Effector memory CD4-positive, alpha-beta T cell (primary cell): ENCODE results near the gene PRSS22.

Experiments used
- DNase-seq, 3 donors: peaks; one replicate each; pipeline ENCODE4 v3.0.0-alpha.2; 2020
- H3K27ac ChIP-seq: 2 replicates; pipeline ENCODE4 v1.7.0; 2013; ENCODE audit warnings: mild to moderate bottlenecking, low read length, moderate library complexity; ENCODE audit not compliant: insufficient read depth, poor library complexity, severe bottlenecking
- H3K27me3 ChIP-seq: replicated peaks from 2 replicates; pipeline ENCODE4 v1.7.0; 2013; ENCODE audit warnings: mild to moderate bottlenecking, low read length; ENCODE audit not compliant: insufficient read depth, control insufficient read depth, poor library complexity, severe bottlenecking
- H3K36me3 ChIP-seq: 2 replicates; pipeline ENCODE4 v1.7.0; 2013; ENCODE audit warnings: mild to moderate bottlenecking, low read length, moderate library complexity; ENCODE audit not compliant: control insufficient read depth, insufficient read depth
- H3K4me1 ChIP-seq: 2 replicates; pipeline ENCODE4 v1.7.0; 2013; ENCODE audit warnings: low read length, mild to moderate bottlenecking; ENCODE audit not compliant: control insufficient read depth, insufficient read depth, poor library complexity, severe bottlenecking
- H3K4me3 ChIP-seq: 2 replicates; pipeline ENCODE4 v1.7.0; 2013; ENCODE audit warnings: low read length, low read depth, mild to moderate bottlenecking; ENCODE audit not compliant: insufficient read depth, poor library complexity, severe bottlenecking
- H3K9me3 ChIP-seq: 2 replicates; pipeline ENCODE4 v1.7.0; 2013; ENCODE audit warnings: mild to moderate bottlenecking, low read length, moderate library complexity; ENCODE audit not compliant: control insufficient read depth

Gene PRSS22

DNA sequence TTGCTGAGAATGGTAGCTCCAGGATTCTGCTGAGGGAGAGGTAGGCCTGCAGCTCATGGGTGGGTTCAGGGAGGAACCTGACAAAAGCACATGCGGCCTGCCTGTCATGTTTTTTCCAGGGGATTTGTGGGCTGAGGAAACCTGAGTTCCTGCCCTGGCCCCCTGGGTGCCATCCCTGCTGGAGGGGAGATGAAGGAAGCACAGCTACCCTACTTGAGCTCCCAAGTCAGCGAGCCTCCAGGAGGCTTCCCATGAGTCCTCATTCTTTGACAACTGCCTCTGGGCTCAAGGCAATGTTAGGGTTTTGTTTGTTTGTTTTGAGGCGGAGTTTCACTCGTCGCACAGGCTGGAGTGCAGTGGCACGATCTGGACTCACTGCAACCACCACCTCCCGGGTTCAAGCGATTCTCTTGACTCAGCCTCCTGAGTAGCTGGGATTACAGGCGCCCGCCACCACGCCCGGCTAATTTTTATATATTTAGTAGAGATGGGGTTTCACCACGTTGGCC, 41.6 kb upstream of the PRSS22 start:
- H3K9me3 ChIP-seq = no peaks in the 10 kb centered on the region
- H3K4me1 ChIP-seq = peaks cover 4% of the 10 kb centered on the region
- no peak for DNase-seq
- H3K27me3 ChIP-seq = no peaks in the 10 kb centered on the region
- no peak overlapping the region for H3K4me3 ChIP-seq
- no peak overlapping the region for H3K27ac ChIP-seq
- H3K36me3 ChIP-seq = no peaks in the 10 kb centered on the region

DNA sequence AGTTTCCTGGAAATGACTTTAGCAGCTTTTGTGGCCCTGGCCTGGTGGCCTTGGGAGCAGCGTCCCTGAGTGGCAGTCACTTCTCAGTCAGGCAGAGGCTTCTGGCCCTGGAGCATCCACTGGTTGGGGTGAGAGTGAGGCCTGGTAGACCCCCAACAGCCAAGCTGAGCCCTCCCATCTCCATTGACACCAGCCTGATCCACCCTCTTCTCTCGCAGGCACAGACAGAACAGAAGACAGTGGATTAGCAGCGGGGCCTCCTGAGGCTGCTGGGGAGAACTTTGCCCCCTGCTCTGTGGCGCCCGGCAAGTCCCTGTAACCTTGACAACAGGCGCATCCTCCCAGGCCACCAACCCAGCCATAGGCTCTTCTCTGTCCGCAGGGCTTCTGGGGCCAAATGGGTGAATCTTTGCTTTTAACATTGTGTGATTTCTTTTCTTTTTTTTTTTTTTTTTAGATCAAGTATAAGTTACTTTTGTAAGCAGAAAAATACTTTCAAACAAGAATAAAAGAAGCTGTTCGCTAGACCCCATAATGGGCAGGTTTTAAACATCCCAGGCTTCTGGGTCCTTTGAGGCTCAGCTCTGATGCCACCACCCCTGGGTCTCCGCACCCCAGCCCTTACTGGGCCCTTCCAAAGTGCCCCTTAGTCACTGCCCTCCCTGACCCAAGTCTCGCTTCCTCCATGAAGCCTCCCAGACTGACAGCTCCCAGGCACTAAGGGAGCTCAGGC, 41.0 kb upstream of the PRSS22 start:
- no peak overlapping the region for H3K4me3 ChIP-seq
- no peak overlapping the region for H3K27ac ChIP-seq
- no peaks in the 10 kb centered on the region for H3K9me3 ChIP-seq
- DNase-seq = no peak
- H3K36me3 ChIP-seq = no peaks in the 10 kb centered on the region
- H3K4me1 ChIP-seq = peaks cover 2% of the 10 kb centered on the region
- no peaks in the 10 kb centered on the region for H3K27me3 ChIP-seq

DNA sequence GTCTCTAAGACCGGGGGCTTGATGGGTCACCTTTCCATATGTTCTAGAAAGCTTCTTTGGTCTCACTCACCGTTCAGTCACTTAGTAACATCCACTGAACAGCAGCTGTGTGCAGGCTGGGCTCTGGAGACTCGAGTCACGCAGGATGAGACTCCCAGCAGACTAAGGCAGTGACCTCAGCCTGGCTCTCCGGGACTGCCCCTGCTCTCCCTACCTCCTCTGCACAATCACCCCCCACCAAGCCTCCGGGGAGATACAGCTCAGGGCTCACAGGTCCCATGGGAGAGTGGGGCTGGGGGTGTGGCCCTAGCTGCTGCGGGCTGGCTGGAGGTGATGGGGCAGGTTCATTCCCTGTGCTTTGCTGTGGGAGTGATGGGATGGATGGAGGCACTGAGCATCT, 39.1 kb upstream of the PRSS22 start:
- Histone ChIP-seq H3K9me3 (no peaks in the 10 kb centered on the region), H3K27me3 (no peaks in the 10 kb centered on the region), H3K36me3 (no peaks in the 10 kb centered on the region), H3K27ac (no peak overlapping the region), H3K4me1 (no peaks in the 10 kb centered on the region), H3K4me3 (no peak overlapping the region)
- DNase-seq = no peak

DNA sequence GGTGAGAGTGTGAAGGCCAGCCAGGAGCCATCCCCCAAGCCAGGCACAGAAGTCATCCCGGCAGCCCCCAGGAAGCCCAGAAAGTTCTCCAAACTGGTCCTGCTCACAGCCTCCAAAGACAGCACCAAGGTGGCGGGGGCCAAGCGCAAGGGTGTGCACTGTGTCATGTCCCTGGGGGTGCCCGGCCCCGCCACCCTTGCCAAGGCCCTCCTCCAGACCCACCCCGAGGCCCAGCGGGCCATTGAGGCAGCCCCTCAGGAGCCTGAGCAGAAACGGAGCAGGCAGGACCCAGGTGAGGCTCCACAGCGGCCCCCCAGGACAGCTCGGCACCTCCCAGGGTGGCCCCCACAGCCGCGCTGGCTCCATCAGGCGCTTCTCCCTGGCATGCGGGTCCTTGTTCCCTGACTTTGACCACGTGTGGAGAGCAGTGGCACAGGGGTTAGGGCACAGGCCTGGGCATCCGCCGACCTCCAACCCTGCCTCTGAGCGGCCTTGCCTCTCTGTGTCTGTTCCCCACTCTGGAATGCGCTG, 38.6 kb upstream of the PRSS22 start:
- no peaks in the 10 kb centered on the region for H3K4me1 ChIP-seq
- no peaks in the 10 kb centered on the region for H3K27me3 ChIP-seq
- H3K9me3 ChIP-seq = no peaks in the 10 kb centered on the region
- no peak overlapping the region for H3K27ac ChIP-seq
- H3K36me3 ChIP-seq = no peaks in the 10 kb centered on the region
- no peak overlapping the region for H3K4me3 ChIP-seq
- no peak for DNase-seq

DNA sequence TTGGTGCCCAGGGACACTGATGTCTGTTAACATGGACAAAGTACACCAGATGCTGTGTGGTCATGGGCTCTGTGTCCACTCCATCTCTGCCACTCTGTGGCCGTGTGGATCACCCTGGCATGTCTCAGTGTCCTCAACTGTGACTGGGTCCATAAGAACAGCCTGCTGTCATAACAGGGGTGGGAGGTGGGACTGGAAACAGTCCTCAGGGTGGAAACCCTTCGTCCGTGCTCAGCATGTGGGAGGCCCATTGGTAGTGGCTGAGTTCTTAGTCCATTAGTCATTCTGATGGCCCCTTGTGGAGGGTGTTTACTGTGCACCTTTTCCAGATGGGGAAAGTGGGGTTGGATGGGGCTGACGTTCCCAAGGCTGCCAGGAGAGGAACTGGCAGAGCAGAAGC, 37.8 kb upstream of the PRSS22 start:
- Histone ChIP-seq H3K9me3 (no peaks in the 10 kb centered on the region), H3K4me3 (no peak overlapping the region), H3K36me3 (no peaks in the 10 kb centered on the region), H3K27me3 (no peaks in the 10 kb centered on the region), H3K4me1 (no peaks in the 10 kb centered on the region), H3K27ac (no peak overlapping the region)
- DNase-seq = no peak

DNA sequence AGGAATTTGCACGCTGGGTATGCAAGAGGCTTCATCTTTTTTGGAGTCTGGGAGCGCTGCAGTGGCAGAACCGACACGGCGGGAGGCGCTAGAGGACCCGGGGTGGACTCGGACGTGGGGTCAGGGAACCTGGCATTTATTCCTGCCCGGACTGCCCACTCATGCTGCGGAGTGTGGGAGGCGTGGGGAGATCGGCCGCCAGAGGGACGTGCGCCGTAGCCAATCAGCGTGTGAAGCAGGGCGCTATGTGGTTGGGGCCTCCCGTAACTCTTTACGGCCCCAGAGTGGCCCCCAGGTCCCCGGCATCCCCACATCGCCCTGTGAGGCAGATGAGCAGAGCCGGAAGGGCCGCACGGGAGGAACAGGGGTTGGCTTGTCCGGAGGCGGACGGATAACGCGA, 36.3 kb upstream of the PRSS22 start:
- no peaks in the 10 kb centered on the region for H3K4me1 ChIP-seq
- no peak for DNase-seq
- no peaks in the 10 kb centered on the region for H3K36me3 ChIP-seq
- H3K27me3 ChIP-seq = no peaks in the 10 kb centered on the region
- no peaks in the 10 kb centered on the region for H3K9me3 ChIP-seq
- H3K4me3 ChIP-seq = no peak overlapping the region
- no peak overlapping the region for H3K27ac ChIP-seq

DNA sequence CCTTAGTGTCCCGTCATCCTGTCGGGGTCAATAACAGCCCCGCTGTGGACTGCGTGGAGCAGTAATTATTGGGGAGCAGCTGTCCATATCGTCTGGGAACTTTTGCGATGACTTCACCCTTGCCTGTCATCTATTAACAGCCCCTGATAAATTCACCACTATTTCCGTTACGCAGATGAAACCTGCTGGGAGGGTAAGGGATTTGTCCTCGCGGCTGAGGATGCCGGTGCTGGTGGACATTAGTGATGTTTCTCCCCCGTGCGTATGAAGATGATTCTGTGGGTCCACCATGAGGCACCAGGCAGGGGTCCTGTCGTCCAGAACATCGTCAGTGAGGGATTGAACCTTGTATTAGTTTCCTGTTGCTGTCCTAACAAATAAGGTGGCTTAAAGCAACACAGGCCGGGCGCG, 26.1 kb upstream of the PRSS22 start:
- Histone ChIP-seq H3K27me3 (no peaks in the 10 kb centered on the region), H3K27ac (peak overlapping the region; percentile 86), H3K36me3 (no peaks in the 10 kb centered on the region), H3K4me1 (peaks cover 17% of the 10 kb centered on the region), H3K4me3 (no peak overlapping the region), H3K9me3 (no peaks in the 10 kb centered on the region)
- DNase-seq = no peak

DNA sequence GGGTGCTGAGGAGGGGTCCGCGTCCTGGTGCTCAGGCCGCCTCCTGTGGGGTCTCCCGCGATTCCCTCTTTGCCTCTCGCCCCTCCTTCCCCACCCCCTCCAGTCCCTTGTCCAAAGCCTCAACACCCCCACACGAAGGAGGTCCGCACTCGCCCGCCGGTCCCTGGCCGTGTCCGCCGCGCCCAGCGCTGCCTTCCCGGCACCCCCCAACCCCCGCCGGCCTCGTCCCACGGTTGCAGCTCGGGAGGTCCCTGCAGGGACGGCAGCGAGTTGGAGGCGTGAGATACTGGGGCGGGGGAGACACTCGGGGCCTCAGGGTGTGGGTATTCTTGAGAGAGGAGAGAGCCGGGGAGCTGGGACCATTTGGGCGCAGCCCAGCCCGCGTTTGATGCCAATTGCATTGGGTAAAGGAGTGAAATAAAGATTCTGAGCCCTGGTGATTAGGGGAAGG, 25.5 kb upstream of the PRSS22 start:
- peaks cover 17% of the 10 kb centered on the region for H3K4me1 ChIP-seq
- H3K4me3 ChIP-seq = peak overlapping the region; percentile 87
- H3K36me3 ChIP-seq = no peaks in the 10 kb centered on the region
- H3K27me3 ChIP-seq = no peaks in the 10 kb centered on the region
- DNase-seq = no peak
- H3K9me3 ChIP-seq = no peaks in the 10 kb centered on the region
- peak overlapping the region; percentile 86 for H3K27ac ChIP-seq

DNA sequence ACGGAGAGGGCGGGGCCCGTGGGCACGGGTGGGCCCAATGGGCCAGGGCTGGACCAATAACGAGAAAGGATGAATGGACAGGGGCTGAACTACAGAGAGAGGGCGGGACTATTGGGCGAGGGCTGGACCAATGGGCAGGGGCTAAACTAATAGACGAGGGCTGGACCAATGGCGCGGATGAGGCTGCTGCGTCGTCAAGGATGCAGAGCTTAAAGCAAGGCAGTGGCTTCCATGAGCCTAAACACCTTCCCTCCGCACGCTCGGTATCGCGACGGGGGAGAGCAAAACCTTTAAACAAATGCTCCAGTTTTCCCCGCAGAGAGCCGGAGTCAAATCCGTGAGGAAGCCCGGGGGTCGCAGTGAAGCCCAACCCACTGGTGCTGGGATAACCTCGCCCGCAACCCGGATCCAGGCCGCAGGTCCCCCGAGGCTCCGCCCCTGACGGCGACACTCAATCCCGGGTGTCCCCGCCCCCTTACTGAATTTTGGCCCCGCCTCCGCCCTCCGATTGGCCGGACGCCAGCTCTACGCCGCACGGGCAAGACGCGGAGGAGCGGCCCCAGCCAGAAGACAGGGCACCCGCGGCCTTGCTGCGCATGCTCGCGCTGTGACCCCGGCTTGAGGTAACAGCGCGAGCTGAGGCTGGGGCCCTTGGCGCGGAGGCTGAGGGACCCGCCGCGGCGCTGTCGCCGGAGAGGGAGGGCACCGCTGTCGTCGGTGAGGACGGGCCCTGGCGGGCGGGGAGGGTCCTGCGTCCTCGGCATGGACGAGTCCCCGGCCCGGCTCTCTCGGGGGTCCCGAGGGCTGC, 24.9 kb upstream of the PRSS22 start, which contains the start of gene FLYWCH2:
FLYWCH2 (plus strand) TSS at position 566 of the 808 bp plus-strand sequence. CDS start 13,235 bp downstream, outside the sequence.
- H3K9me3 ChIP-seq = no peaks in the 10 kb centered on the region

More for the DNA sequence above, 24.9 kb upstream of the PRSS22 start, which contains the start of gene FLYWCH2:
- Histone ChIP-seq H3K4me3 (peak within 1 kb of the TSS; percentile 87), H3K36me3 (no peaks in the 10 kb centered on the region), H3K27me3 (no peaks in the 10 kb centered on the region), H3K27ac (peak within 1 kb of the TSS; percentile 86), H3K4me1 (peaks cover 17% of the 10 kb centered on the region)
- DNase-seq = peak; percentile 99 to 100 (median 100)
